HPDE6-E6E7 (cell line): ENCODE data around the gene TMEM94.
"Not testable (repeated sequence)": the region's sequence is repeated elsewhere in the genome, so short reads cannot be mapped to it uniquely, and the experiment has no call there.

ENCODE experiments used
- DNase-seq: peaks from one replicate; pipeline ENCODE4 v3.0.0; 2011; ENCODE audit warnings: missing footprints; ENCODE audit errors: extremely low spot score

The TMEM94 gene

DNA sequence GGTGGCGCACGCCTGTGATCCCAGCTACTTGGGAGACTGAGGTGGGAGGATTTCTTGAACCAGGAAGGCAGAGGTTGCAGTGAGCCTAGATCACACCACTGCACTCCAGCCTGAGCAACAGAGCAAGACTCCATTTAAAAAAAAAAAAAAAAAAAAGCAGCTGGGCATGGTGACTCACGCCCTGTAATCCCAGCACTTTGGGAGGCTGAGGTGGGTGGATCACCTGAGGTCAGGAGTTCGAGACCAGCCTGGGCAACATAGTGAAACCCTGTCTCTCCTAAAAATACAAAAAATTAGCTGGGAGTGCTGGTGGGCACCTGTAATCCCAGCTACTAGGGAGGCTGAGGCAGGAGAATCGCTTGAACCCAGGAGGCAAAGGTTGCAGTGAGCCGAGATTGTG lies 10.5 kb upstream of the TMEM94 start:
- not testable (repeated sequence) for DNase-seq

DNA sequence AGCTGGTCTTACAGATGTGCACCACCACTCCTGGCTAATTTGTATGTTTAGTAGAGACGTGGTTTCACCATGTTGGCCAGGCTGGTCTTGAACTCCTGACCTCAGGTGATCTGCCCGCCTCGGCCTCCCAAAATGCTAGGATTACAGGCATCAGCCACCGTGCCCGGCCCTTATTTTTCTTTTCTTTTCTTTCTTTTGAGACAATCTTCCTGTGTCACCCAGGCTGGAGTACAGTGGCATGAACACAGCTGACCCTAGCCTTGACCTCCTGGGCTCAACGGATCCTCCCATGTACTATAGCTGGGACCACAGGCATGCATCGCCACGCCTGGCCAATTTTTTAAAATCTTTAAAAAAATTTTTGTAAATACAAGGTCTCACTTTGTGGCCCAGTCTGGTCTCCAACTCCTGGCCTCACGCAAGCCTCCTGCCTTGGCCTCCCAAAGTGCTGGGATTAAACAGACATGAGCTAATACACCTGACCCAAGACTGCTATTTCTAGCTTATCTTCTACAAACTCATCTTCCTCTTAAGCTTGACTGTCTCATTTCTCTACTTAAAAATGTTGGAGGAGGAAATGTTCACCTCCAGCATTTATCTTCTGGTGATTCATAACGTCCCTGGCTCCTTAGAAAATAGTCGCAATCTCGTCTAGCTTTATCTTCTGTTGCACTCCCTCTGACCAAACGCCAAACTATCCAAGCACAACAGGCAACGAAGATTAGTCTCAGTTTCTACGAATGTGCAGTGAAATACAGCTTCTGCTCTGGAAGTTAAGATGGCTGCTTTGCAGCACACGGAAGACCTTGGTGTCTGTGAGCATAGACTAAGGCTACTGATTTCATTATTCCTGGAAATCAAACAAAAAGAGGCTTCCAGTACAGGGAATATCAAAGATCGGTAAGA lies 8.2 kb upstream of the TMEM94 start:
- no peak for DNase-seq

DNA sequence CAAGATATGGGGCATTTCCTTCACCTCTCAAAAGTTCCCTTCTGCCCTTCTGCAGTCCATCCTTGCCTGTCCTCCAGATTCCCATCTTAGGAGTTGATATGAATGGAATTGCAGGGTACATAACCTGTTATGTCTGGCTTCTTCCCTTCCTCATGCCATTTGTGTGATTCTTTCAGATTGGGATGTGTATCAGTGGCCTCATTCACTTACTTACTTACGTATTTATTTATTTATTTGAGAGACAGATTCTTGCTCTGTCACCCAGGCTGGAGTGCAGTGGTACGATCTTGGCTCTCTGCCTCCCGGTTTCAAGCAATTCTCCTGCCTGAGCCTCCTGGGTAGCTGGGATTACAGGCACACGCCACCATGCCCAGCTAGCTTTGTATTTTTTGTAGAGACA lies 6.2 kb upstream of the TMEM94 start:
- no peak for DNase-seq

GRCh38 chr17:75454193-75454592 lies 2.2 kb upstream of the TMEM94 start:
- no peak for DNase-seq

DNA sequence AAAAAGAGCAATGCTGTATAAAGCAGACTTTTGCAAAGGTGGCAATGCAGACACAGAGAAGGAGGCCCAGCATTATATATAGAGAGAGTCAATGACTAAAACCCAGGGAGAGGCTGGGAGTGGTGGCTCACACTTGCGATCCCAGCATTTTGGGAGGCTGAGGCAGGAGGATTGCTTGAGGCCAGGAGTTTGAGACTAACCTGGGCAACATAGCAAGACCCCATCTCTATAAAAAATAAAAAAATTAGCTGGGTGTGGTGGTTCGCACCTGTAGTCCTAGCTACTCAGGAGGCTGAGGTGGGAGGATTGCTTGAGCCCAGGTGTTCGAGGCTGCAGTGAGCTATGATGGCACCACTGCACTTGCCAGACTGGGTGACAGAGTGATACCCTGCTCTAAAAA lies 1.8 kb upstream of the TMEM94 start:
- DNase-seq: not testable (repeated sequence)

DNA sequence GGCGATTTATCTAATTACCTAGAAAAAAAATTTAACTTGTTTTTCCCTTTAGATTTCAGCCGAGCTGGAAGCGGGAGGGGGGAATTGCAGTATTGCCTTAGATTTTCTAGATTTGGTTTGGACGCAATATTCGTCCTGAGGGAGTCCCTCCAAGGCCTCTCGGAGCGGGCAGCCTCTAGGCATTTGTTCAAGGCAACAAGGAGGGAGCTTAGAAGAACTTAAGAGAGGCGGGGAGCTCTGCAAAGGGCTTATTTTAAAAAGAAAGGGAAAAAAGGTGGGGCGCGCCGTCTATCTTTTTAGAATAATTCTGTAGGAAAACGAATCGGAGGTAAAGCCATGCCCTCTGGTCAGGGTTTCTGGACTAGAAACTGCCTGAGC lies 407 bp upstream of the TMEM94 start:
- DNase-seq: no peak

DNA sequence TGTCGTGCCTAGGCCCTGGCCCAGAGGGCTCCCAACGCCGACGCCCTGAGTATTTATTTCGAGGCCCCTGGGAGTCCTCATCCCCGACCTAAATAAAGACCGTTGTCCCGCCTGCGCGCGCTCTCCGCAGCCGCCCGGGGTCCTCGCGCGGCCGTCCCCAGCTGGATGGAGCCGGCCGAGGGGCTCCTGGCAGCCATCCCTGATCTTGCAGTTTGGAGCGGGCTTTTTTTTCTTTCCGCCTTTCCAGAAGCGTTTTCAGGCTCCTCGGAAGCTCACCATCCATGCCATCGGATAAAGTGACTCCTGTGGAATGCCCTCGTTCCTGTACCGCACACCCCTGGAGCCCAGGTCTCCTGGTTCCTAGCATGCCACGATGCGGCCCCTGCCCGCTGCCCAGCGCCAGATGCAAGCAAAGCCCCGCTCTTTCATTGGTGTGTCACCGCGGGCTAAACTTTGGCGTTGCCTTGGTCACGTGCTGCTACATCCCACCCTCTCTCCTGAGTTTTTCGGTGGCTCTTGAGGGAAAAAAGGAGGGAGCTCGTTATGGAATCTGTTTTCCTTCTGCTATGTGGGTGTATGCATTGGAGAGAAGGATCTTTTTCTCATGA lies 716 bp downstream of the TMEM94 start:
- no peak for DNase-seq

DNA sequence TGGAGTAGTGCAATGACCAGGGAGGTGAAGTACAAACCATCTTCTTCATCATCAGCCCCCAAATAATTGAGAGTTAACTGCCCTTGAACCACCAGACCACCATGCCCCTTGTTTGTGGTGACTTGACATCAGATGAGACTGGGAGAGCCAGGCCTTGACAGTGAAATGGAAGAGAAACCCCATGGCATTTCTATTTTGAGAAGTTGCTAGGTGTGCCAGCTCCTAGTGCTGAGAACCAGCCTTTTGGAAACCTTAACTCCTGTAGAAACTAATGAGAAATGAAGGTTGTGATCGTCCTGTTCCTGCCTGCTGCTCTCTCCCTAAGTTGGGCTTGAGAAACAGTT lies 2.8 kb downstream of the TMEM94 start:
- DNase-seq: no peak

DNA sequence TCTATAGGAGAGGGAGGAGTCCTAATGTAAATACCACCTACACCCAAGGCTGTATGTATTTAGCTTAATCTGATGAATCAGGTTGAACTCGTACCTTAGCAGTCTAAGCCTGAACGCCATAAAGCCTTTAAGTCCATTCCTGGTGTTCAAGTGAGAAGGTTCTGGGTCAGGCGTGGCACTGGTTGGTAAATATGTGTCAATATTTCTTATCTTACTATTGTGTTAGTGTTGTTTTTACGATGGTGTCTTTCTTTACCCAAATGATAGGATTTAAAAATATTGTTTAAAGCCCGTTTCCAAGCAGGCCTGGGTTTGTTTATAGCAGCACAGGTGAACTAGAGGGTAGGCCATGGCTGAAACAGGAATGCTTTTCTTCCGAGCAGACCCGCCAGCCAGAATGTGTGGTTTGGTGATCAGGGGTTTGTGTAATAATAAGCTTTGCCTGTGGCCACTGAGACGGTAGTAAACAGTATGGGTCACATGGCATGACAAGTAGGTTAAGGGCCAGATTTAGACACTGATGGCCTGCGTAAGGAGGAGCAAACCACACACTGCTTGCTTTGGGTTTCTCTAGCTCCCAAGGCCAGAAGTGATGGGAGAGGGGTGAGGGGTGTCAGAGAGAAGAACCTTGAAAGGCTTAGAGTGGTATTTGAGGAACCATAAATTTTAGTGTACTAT lies 3.3 kb downstream of the TMEM94 start:
- no peak for DNase-seq

DNA sequence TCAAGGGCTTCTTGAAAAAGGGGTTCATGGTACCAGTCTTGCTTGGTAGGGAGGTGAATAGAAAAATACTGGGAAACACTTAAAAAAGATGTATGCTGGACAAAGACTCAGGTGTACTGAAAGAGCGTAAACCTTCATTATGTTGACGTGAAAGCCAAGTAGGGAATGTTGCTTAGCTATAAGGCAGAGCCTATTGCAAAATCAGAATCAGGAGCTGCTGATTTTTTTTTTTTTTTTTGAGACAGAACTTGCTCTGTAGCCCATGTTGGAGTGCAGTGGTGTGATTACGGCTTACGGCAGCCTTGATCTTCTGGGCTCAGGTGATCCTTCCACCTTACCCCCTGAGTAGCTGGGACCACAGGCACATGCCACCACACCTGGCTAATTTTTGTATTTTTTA lies 3.9 kb downstream of the TMEM94 start:
- DNase-seq: no peak

- DNase-seq: no peak
Observed at GRCh38 chr17:75463603-75464002, 7.2 kb downstream of the TMEM94 start.

DNA sequence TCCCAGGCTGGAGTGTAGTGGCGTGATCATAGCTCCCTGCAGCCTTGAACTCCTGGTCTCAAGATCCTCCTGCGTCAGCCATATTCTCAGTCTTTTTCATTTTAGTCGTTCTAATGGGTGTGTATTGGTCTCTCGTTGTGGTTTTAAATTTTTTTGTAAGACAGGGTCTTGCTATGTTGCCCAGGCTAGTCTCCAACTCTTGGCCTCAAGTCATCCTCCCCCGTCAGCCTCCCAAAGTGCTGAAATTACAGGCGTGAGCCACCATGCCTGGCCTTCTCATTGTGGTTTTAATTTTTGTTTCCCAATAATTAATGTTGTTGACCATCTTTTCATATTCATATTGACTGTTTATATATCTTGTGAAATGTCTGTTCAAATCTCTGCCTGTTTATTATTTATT lies 8.6 kb downstream of the TMEM94 start:
- DNase-seq: no peak

DNA sequence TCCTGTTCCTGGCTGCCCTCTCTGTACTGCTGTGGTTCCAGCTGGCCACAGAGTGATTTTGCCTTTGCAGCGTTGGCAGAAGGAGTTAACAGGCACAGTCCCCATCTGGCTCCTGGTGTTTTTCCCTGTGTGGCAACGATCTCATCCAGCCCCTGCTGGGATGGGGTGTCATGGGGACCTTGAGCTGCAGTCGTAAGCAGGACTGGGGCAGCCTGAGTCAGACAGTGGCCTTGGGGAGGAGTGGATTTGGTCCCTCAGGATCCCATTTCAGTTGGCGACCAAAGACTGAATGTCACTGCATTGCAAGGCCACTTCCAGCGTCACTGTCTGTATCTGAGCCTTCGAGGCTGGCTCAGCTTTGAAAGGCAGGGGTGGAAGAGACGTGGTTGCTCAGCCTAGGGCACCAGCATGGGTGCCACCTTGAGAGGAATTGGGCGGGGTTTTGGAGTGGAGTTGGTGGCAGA lies 11.9 kb downstream of the TMEM94 start:
- no peak for DNase-seq

DNA sequence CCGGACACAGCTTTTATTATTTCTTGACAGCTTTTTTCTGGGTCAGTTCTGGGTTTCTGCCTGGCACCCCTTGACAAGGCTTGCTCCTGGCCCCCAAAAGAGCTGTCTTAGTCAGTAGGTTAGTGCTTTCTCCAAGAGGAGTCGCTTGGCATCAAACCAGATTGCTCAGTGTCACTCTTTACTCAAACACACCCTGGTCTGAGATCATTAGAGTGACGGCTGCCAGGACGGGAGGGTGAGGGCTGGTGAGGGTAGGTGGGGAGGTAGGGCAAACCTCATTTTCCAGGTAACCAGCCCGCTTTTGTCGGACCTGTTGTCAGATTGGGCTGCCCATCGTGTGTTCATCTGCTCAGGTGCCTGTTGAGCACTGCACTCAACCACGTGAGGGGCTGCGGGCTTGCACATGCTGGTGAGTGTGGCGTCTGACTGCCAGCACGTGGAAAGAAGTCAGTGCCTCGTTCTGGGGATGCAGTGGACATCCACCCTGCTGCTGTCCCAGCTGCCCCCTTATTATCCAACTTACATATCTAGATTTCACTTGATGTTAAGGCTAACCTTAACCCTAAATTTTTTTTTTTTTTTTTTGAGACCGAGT lies 12.4 kb downstream of the TMEM94 start:
- no peak for DNase-seq

DNA sequence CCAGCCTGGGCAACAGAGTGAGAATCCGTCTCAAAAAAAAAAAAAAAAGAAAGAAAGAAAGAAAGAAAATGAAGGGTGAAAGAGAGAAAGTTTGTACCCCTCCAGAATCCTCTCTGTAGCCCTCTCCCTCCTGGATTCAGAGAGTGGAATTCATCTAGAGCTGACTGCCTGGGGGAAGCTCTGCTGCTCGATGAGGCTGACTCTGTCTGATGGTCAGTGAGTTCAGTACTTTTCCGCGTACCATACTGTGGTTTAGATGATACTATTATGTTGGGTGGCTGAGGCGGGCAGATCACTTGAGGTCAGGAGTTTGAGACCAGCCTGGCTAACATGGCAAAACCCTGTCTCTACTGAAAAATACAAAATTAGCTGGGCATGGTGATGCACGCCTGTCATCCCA lies 14.8 kb downstream of the TMEM94 start:
- DNase-seq: no peak

- DNase-seq: no peak
Observed at GRCh38 chr17:75472119-75472518, 15.7 kb downstream of the TMEM94 start.

- no peak for DNase-seq
Observed at GRCh38 chr17:75473246-75473645, 16.8 kb downstream of the TMEM94 start.

DNA sequence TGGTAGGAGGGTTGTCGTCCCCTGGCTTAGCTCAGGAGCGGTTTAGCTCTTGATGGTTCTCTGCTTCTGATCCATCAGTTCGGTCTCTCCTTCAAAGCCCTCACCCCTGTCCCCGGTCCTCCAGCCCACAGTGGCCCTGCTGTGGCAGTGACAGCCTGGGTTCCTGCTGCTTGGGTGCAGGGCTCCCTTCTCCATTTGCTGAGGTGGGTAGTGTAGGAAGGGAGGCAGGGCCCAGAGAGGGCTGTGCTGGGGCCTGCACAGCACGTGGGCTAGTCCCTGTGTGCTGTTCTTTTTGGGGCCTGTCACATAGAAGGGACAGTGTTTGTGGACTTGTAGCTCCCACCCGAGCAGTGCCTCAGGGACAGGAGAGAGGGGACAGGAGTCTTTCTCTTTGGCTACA lies 18.3 kb downstream of the TMEM94 start:
- DNase-seq: no peak

GRCh38 chr17:75475144-75475835 lies 18.9 kb downstream of the TMEM94 start:
- no peak for DNase-seq

DNA sequence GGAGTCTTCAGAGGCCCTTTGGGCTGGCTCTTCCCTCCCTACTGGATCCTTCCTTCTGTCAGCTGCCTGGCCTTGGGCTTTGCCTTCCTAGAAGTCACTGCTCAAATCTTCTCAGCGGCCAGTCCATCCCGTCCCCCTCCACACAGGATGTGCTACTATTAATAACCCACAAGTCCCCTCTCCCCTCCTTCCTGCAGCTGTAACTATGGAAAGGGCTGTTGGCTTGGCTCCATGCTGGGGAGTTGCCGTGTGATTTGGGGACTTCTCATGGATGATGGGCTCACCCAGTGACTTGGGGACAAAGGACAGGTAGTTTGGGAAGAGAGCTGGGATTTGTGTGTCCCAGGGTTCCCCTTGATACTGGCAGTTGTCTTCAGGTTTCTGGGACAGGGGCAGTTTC lies 19.4 kb downstream of the TMEM94 start:
- DNase-seq: no peak

GRCh38 chr17:75476271-75476671 lies 19.8 kb downstream of the TMEM94 start:
- DNase-seq: no peak
